SU-DHL-6 (cell line): ENCODE measurements around the gene TKT.

Experiments used
- CTCF ChIP-seq: fragments of 200-600 bp; sonication (generic); IDR thresholded peaks from one replicate; pipeline ENCODE4 v1.5.1; 2017; ENCODE audit warnings: antibody characterized with exemption, mild to moderate bottlenecking, low read length, moderate library complexity; ENCODE audit not compliant: insufficient read depth, poor library complexity, severe bottlenecking
- EZH2phosphoT487 ChIP-seq: fragments of 200-600 bp; sonication (generic), shearing (Covaris generic); conservative IDR thresholded peaks from 2 replicates; pipeline ENCODE4 v1.6.1; 2018; ENCODE audit warnings: mild to moderate bottlenecking, antibody characterized with exemption, low read length, moderate library complexity, mixed read lengths

GRCh38 chr3:53229171-53229570 is 26.7 kb downstream of the TKT start:
- TF ChIP-seq CTCF, result no peak
- no peak for TF ChIP-seq EZH2phosphoT487
